HG02623 (cell line): ENCODE data around the gene GLI2.

Source experiments
- ATAC-seq: cut with Tn5 transposase; IDR thresholded peaks from one replicate; pipeline ENCODE4 v1.9.1; 2021; ENCODE audit warnings: moderate library complexity; ENCODE audit not compliant: unreplicated experiment

GLI2 gene

DNA sequence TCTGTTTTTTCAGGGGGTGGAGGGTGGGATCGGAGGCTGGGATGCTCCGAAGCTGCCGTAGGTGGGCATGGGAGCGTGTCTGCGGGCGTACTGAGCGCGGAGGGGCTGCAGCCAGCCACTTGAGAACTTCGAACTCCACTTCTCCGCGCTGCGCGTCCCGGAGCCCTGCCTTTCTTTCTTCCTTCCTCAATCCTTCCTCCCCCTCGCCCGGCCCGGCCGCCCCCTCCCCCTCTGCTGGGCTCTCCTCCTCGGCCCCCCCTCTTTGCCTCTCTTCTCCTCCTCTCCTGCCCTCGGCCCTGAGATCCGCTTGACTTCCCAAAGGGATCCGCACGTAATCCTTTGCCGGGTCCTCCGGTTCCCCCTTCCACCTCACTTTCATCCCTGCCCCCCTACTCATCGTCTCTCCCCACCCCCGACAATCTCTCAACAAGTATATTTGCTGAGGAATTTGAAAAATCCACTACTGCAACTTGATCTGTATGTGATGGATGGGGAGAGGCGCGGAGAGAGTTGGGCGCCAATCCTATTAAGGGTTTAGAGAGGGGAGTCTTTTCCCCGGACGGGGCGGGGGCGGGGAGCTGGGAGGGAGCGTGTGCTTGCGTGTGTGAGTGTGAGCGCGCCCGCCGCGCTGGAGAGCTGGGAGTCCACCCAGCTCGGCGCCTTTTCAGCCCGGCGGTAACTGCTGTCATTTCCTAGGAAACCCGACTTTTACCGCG lies 1.1 kb downstream of the GLI2 start:
- no peak for ATAC-seq

DNA sequence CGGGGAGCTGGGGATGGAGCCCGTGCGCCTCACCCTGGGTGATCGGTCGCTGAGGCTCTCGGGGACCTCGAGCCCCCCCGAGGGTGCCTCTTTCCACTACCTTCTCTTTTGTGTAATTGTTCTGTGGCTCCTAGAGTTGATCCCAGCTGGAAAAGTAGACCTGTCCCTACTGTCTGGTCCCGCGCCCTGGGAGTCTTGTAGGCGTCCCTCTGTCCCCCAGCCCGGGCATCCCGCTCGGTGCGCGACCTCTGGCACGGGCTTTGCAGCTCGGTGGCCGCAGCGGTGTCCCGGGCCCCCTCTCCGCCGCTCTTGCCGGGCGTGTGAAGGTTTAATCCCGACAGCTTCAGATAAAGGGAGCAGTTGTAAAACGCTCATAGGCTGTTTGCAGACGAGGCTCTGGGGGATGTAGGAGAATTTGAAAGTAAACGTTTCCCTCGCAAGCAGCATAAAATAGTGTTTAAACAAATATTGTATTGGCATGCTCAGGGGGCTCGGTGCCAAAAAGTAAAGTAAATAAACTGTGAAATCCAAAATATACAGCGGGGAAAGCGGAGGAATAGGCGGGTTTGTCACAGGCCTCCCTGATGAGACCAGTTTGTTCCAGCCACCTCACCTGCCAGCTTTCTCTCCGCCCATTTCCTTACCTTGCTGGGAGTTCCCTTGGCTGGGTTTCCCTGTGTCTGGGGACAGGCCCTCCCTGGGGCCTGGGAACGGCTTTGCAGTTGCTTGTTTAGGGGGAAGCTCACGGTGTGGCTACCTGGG lies 1.9 kb downstream of the GLI2 start:
- ATAC-seq = no peak

- no peak for ATAC-seq
Measured at GRCh38 chr2:120738117-120738516, 2.4 kb downstream of the GLI2 start.

GRCh38 chr2:120738786-120739437 lies 3.2 kb downstream of the GLI2 start:
- ATAC-seq = no peak

GRCh38 chr2:120739438-120740090 lies 3.9 kb downstream of the GLI2 start:
- no peak for ATAC-seq

GRCh38 chr2:120740375-120740764 lies 4.7 kb downstream of the GLI2 start:
- no peak for ATAC-seq

GRCh38 chr2:120740765-120741524 lies 5.3 kb downstream of the GLI2 start:
- ATAC-seq = no peak

- no peak for ATAC-seq
Measured at GRCh38 chr2:120741571-120742561, 6.2 kb downstream of the GLI2 start.

DNA sequence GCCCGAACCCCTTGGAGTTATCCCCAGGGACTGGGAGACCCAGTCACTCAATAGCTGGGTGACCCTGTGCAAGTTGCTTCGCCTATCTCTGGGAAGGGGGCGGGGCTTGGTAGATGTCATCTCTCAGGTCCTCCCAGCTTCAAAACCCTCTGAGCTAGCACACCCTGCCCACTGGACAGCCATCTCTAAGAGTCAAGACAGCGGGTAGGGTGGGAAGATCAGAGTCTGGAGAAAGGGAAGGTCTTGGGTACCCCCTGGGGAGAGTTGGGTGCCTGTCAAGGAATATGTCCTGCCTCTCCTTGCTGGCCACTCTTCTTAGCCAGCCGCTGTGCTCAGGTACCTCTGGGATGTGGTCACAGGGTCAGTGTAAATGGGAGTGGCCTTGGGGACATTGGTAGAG lies 8.0 kb downstream of the GLI2 start:
- no peak for ATAC-seq

- ATAC-seq = no peak
Measured at GRCh38 chr2:120744817-120745216, 9.1 kb downstream of the GLI2 start.

- ATAC-seq = no peak
Measured at GRCh38 chr2:120745420-120746111, 9.9 kb downstream of the GLI2 start.

- no peak for ATAC-seq
Measured at GRCh38 chr2:120746144-120746543, 10.5 kb downstream of the GLI2 start.

DNA sequence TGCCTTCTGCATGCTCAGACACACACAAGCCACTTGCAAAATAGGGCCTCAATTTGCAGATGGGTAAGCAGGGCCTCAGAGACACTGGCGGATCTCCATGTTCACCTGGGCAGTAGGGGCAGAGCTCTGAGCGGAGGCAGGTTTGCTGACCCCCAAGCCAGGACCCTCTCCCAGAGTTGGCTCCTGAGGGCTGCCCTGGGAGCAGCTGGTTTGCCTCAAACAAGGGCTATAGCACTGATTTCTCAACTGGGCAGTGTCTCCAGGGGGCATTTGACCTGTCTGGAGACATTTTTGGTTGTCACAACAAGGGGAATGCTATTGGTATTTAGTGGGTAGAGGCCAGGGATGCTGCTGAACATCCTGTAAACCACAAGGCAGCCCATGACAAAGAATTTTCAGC lies 11.6 kb downstream of the GLI2 start:
- ATAC-seq = no peak

- ATAC-seq = no peak
Measured at GRCh38 chr2:120747706-120748105, 12.0 kb downstream of the GLI2 start.

DNA sequence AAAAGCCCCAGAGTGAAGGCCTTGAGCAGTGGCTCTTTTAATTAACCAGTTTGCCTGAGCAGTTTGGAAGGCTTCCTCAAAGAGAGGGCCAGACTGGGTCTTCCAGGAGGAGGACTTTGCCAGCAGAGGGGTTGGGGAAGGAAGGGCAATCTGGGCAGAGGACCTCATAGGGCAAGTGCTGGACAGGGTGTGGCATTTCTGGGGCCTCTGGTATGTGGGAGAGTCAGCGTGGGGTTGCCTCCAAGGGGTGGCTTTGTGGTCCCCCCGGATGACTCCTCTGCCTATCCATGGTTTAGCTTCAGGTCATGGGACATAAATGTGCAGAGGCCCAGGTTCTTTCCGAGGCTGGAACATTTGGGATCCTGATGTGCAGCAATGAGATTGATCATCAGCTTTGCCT lies 12.6 kb downstream of the GLI2 start:
- no peak for ATAC-seq

GRCh38 chr2:120748741-120749140 lies 13.1 kb downstream of the GLI2 start:
- no peak for ATAC-seq

DNA sequence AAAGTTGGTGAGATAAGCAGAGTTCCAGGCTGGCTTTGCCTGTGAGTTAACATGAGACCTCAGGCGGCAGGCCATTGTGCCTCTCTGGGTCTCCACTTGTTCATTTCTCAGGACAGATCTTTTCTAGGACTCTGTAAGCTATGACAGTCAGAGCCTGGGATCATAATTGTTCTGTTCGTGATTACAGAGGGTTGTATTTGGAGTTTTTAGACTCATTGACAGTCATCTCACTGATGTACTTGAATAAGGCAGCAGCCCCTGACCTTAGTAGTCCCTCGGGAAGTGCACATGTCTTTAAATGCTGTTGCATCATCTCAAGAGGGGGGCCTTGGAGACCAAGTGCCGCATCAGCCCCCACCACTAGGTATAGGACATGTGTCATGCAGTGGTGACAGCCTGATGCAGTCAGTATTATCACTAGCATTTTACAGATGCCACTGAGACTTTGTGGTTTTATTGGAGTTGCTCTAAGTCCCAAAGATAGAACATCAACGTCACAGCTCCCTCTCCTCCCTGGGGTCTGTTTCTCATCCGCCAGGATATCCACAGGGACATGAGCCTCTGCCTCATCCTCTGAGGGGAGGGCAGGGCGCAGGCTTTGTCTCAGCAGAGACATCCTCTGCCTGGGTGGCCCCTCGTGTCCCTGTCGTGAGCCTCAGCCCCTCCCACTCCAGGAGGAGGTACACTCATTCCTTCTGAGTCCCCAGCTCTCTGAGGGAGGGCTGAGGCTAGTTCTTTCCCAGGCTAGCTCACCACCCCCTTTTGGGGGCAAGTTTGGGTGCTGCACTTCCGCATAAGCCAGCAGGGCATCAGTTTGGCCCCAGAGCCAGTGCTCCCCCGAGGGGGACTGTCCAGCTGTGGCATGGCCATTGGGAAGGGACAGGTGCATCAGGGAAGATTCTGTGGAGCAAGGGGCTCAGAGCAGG lies 14.1 kb downstream of the GLI2 start:
- ATAC-seq = no peak
